GM23338 (cell line): ENCODE data around the gene ACTBL2. TPM values are rescaled to one million over a fixed set of nuclear protein-coding genes. Genes with fewer than 3 reads are reported as not detected.

Experiments
- ATAC-seq: fragments of 200-7000 bp; cut with Tn5 transposase; 3 replicates; pipeline ENCODE4 v1.9.1; 2020
- DNase-seq: peaks from one replicate; pipeline ENCODE4 v3.0.0-alpha.2; 2015; ENCODE audit warnings: low spot score
- H2AFZ ChIP-seq: fragments of 200-600 bp; sonication (generic); 2 replicates; pipeline ENCODE4 v1.8.0; 2016; ENCODE audit warnings: antibody characterized with exemption, mild to moderate bottlenecking, moderate library complexity
- H3F3A ChIP-seq: fragments of 200-600 bp; sonication (generic); replicated peaks from 2 replicates; pipeline ENCODE4 v1.8.0; 2017; ENCODE audit warnings: antibody characterized with exemption, mixed run types, low read depth
- H3K27ac ChIP-seq: fragments of 200-600 bp; sonication (generic); 2 replicates; pipeline ENCODE4 v1.6.1; 2016; ENCODE audit warnings: low read depth
- H3K27me3 ChIP-seq: fragments of 200-600 bp; sonication (generic); 2 replicates; pipeline ENCODE4 v1.8.0; 2016; ENCODE audit warnings: mild to moderate bottlenecking, mixed run types, moderate library complexity; ENCODE audit not compliant: insufficient read depth
- H3K36me3 ChIP-seq: fragments of 200-600 bp; sonication (generic); 2 replicates; pipeline ENCODE4 v1.8.0; 2016; ENCODE audit warnings: mild to moderate bottlenecking; ENCODE audit not compliant: insufficient read depth
- H3K4me1 ChIP-seq: fragments of 200-600 bp; sonication (generic); 2 replicates; pipeline ENCODE4 v1.8.0; 2016; ENCODE audit warnings: mild to moderate bottlenecking, moderate library complexity; ENCODE audit not compliant: insufficient read depth
- H3K4me2 ChIP-seq: fragments of 200-600 bp; sonication (generic); 2 replicates; pipeline ENCODE4 v1.7.1; 2017; ENCODE audit warnings: mixed run types
- H3K4me3 ChIP-seq: fragments of 200-600 bp; sonication (generic); 2 replicates; pipeline ENCODE4 v1.6.1; 2016; ENCODE audit warnings: mixed run types
- H3K79me2 ChIP-seq: fragments of 200-600 bp; sonication (generic); replicated peaks from 2 replicates; pipeline ENCODE4 v1.8.0; 2017; ENCODE audit warnings: mild to moderate bottlenecking; ENCODE audit not compliant: insufficient read depth
- H3K9me2 ChIP-seq: fragments of 200-600 bp; sonication (generic); 2 replicates; pipeline ENCODE4 v1.8.0; 2017; ENCODE audit not compliant: insufficient read depth
- H4K20me1 ChIP-seq: fragments of 200-600 bp; sonication (generic); replicated peaks from 2 replicates; pipeline ENCODE4 v1.8.0; 2017; ENCODE audit warnings: mild to moderate bottlenecking; ENCODE audit not compliant: insufficient read depth
- H3K27ac Mint-ChIP-seq: 2 replicates; pipeline ENCODE4 v1.8.0; 2020; ENCODE audit warnings: inconsistent platforms, mild to moderate bottlenecking, moderate library complexity, mixed read lengths
- H3K27me3 Mint-ChIP-seq: 3 replicates; pipeline ENCODE4 v1.8.0; 2022; ENCODE audit warnings: low read depth, mild to moderate bottlenecking, moderate library complexity, mixed read lengths, inconsistent platforms; ENCODE audit not compliant: insufficient read depth, poor library complexity
- H3K36me3 Mint-ChIP-seq: 3 replicates; pipeline ENCODE4 v1.8.0; 2021; ENCODE audit warnings: low read depth, mild to moderate bottlenecking, inconsistent platforms, moderate library complexity, mixed read lengths
- H3K4me1 Mint-ChIP-seq: 3 replicates; pipeline ENCODE4 v1.8.0; 2020; ENCODE audit warnings: mild to moderate bottlenecking, inconsistent platforms, mixed read lengths
- H3K4me3 Mint-ChIP-seq: 3 replicates; pipeline ENCODE4 v1.8.0; 2021; ENCODE audit warnings: moderate library complexity, mild to moderate bottlenecking, inconsistent platforms, mixed read lengths
- H3K9me3 Mint-ChIP-seq: 3 replicates; pipeline ENCODE4 v1.8.0; 2020; ENCODE audit warnings: moderate library complexity, mild to moderate bottlenecking, inconsistent platforms, mixed read lengths
- CREB1 ChIP-seq: fragments of 250-450 bp; sonication (Bioruptor Pico); IDR thresholded peaks from 2 replicates; pipeline ENCODE4 v1.5.0; 2020; ENCODE audit warnings: low read depth, mild to moderate bottlenecking, moderate library complexity
- CTCF ChIP-seq, 2 experiments: fragments of 200-600 bp in 1 of 2; sonication (generic) in 1 of 2; conservative IDR thresholded peaks; 2 replicates each; pipeline versions ENCODE4 v1.5.1 to v1.6.1; 2016 to 2017; ENCODE audit warnings: antibody characterized with exemption in 2 of 2, low read depth in 2 of 2, mild to moderate bottlenecking in 2 of 2, moderate library complexity in 1 of 2
- EZH2 ChIP-seq: fragments of 200-600 bp; sonication (generic); IDR thresholded peaks from one replicate; pipeline ENCODE4 v1.8.0; 2017; ENCODE audit warnings: antibody characterized with exemption, mild to moderate bottlenecking, low read depth; ENCODE audit not compliant: unreplicated experiment
- EZH2phosphoT487 ChIP-seq: fragments of 200-600 bp; sonication (generic); IDR thresholded peaks from one replicate; pipeline ENCODE4 v1.8.1; 2018; ENCODE audit warnings: antibody characterized with exemption; ENCODE audit not compliant: unreplicated experiment
- JUNB ChIP-seq: IDR thresholded peaks from one replicate; pipeline ENCODE4 v1.6.1; 2016; ENCODE audit warnings: antibody characterized with exemption; ENCODE audit not compliant: unreplicated experiment
- NANOG ChIP-seq: IDR thresholded peaks from 2 replicates; pipeline ENCODE4 v1.6.1; 2016; ENCODE audit warnings: antibody characterized with exemption, borderline replicate concordance
- POLR2AphosphoS5 ChIP-seq: IDR thresholded peaks from 2 replicates; pipeline ENCODE4 v1.6.1; 2016; ENCODE audit warnings: antibody characterized with exemption, low read depth
- REST ChIP-seq: IDR thresholded peaks from one replicate; pipeline ENCODE4 v1.6.1; 2018; ENCODE audit warnings: antibody characterized with exemption; ENCODE audit not compliant: unreplicated experiment
- STAT1 ChIP-seq: IDR thresholded peaks from one replicate; pipeline ENCODE4 v1.6.1; 2016; ENCODE audit warnings: antibody characterized with exemption; ENCODE audit not compliant: unreplicated experiment
- ZNF114 ChIP-seq: fragments of 250-450 bp; sonication (Bioruptor Pico); IDR thresholded peaks from 2 replicates; pipeline ENCODE4 v1.5.0; 2020; ENCODE audit warnings: mild to moderate bottlenecking, moderate library complexity
- ZNF331 ChIP-seq: fragments of 250-450 bp; sonication (Bioruptor Pico); IDR thresholded peaks from 2 replicates; pipeline ENCODE4 v1.5.0; 2020; ENCODE audit warnings: low read depth, mild to moderate bottlenecking, moderate library complexity
- polyA plus RNA-seq: library from polyadenylated mRNA; unstranded; fragments of >200 nt; fragmentation: Nextera tagmentation; extraction: Ambion mirVana; gene quantifications from 2 replicates; pipeline ENCODE4 v1.2.1, GENCODE V29; 2016
- total RNA-seq: library from RNA; depleted of rRNA; stranded (reverse); fragments of >200 nt; shearing (Covaris generic); gene quantifications from 2 replicates; pipeline ENCODE4 v1.2.3, GENCODE V29; 2014
- TF ChIP-seq, protein P1 (sequence below): IDR thresholded peaks from 2 replicates; pipeline ENCODE4 v1.6.1; 2016; ENCODE audit warnings: antibody characterized with exemption

Gene ACTBL2
- total and polyA plus RNA-seq, 2 experiments from 2014 or later: not detected

DNA sequence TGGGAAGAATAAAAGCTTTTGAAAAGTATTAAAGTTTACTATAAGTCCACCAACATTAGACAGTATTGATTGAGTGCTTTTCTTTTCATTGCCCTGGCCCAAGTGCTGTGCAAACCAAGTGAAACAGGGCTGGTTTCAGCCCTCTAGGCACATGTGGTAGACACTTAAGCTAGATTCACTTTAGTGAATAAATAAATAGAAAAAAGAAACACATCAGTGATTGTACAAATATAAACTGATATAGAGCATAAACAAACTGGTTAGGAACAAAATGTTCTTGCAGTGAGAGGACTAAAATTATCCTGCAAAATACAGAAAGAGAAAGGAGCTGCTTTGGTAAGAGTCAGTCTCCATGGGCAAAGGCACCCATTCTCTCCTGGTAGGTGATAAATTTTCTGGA, 29.7 kb downstream of the ACTBL2 start (continued):
- no peak for TF ChIP-seq CTCF (conservative IDR thresholded peaks at IDR 0.05; ENCODE audit: low read depth in 2 of 2)
- no peak for TF ChIP-seq POLR2AphosphoS5
- TF ChIP-seq JUNB: no peak
- TF ChIP-seq CREB1 (CRISPR knock-in tag): no peak

- Histone ChIP-seq H3K4me2 (no peak overlapping the region), H2AFZ (no peak overlapping the region; the same call in 1 of the 2 replicates)
- no peaks in the 10 kb centered on the region for H3K36me3 Mint-ChIP-seq
- no peak for TF ChIP-seq CREB1 (CRISPR knock-in tag)
- no peak for TF ChIP-seq CTCF (conservative IDR thresholded peaks at IDR 0.05; ENCODE audit: low read depth in 2 of 2)
- no peak for TF ChIP-seq POLR2AphosphoS5
- no peak for TF ChIP-seq EZH2
- TF ChIP-seq EZH2phosphoT487: no peak
- TF ChIP-seq ZNF331: no peak
- no peak for TF ChIP-seq ZNF114 (CRISPR knock-in tag)
- no peak for TF ChIP-seq REST
- TF ChIP-seq NANOG: no peak
- TF ChIP-seq, protein P1, sequence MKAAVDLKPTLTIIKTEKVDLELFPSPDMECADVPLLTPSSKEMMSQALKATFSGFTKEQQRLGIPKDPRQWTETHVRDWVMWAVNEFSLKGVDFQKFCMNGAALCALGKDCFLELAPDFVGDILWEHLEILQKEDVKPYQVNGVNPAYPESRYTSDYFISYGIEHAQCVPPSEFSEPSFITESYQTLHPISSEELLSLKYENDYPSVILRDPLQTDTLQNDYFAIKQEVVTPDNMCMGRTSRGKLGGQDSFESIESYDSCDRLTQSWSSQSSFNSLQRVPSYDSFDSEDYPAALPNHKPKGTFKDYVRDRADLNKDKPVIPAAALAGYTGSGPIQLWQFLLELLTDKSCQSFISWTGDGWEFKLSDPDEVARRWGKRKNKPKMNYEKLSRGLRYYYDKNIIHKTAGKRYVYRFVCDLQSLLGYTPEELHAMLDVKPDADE: no peak
- TF ChIP-seq STAT1: no peak
- TF ChIP-seq JUNB: no peak
These were observed 31.4 kb downstream of the ACTBL2 start for GRCh38 chr5:57450991-57451876.

More at GRCh38 chr5:57450991-57451876, 31.4 kb downstream of the ACTBL2 start:
- no peak overlapping the region for H3K27ac Mint-ChIP-seq
- Histone ChIP-seq H4K20me1 (no peaks in the 10 kb centered on the region; the same call in 1 of the 2 replicates), H3K9me2 (peaks cover 7% of the 10 kb centered on the region), H3K4me1 (no peaks in the 10 kb centered on the region), H3K4me3 (no peak overlapping the region), H3K36me3 (no peaks in the 10 kb centered on the region), H3F3A (no peaks in the 10 kb centered on the region), H3K27me3 (no peaks in the 10 kb centered on the region), H3K79me2 (no peaks in the 10 kb centered on the region), H3K27ac (no peak overlapping the region)
- no peaks in the 10 kb centered on the region for H3K9me3 Mint-ChIP-seq
- ATAC-seq (no peak), DNase-seq (no peak)
- peaks cover 6% of the 10 kb centered on the region for H3K27me3 Mint-ChIP-seq
- H3K4me1 Mint-ChIP-seq: no peaks in the 10 kb centered on the region; the same call in 2 of the 3 replicates
- H3K4me3 Mint-ChIP-seq: no peak overlapping the region
